T-helper 17 cell (primary cell): ENCODE results near the gene FABP3. TPM values are rescaled to one million over a fixed set of nuclear protein-coding genes. Genes with fewer than 3 reads are reported as not detected.
"Not testable (repeated sequence)": the region's sequence is repeated elsewhere in the genome, so short reads cannot be mapped to it uniquely, and the experiment has no call there.

Experiments
- ATAC-seq: fragments of 150-1000 bp; cut with Tn5 transposase; 2 replicates; pipeline ENCODE4 v1.10.0; 2021; ENCODE audit warnings: mild to moderate bottlenecking, moderate library complexity
- DNase-seq, 3 donors: peaks; one replicate each; pipeline versions ENCODE4 v3.0.0 to v3.0.0-alpha.2; 2020 to 2021
- H3K9me3 ChIP-seq: one replicate; pipeline ENCODE4 v1.7.0; 2013; ENCODE audit warnings: low read length, mild to moderate bottlenecking; ENCODE audit not compliant: control insufficient read depth, poor library complexity, severe bottlenecking
- H3K27ac Mint-ChIP-seq: one replicate; pipeline ENCODE4 v1.8.0; 2022; ENCODE audit warnings: mild to moderate bottlenecking, moderate library complexity, mixed read lengths
- H3K27me3 Mint-ChIP-seq: one replicate; pipeline ENCODE4 v1.8.0; 2022; ENCODE audit warnings: mixed read lengths
- H3K36me3 Mint-ChIP-seq: one replicate; pipeline ENCODE4 v1.8.0; 2022; ENCODE audit warnings: low read depth, mixed read lengths
- H3K4me1 Mint-ChIP-seq: one replicate; pipeline ENCODE4 v1.8.0; 2022; ENCODE audit warnings: mild to moderate bottlenecking, mixed read lengths
- H3K4me3 Mint-ChIP-seq: one replicate; pipeline ENCODE4 v1.8.0; 2022; ENCODE audit warnings: mild to moderate bottlenecking, moderate library complexity, mixed read lengths
- total RNA-seq, 4 donors: library from RNA in 2 of 4; stranded (reverse) in 2 of 4; gene quantifications; one replicate each; pipeline ENCODE4 v1.2.3 and lab custom pipeline; 2022 to 2026

FABP3 gene
- total RNA-seq, 2 donors from 2014 or later: not detected

DNA sequence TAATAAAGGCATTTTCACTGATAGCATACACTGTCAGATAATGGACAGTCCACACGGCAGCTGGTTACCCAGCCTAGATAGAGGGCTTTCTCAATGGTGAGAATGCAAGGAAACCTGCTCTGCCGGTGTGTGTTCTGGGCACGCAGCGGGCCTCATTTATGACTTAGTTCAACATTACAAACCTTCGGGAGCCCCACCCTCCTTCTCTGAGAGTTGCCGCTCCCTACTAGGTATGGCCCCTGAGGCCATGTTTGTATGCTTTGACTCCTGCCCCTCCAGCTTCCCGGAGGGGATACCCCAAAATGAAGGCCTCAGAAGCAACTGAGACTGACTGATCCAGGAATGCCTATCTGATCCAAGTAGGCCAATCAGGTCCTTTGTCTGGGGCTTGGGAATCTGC is 17.2 kb upstream of the FABP3 start:
- peaks cover 13% of the 10 kb centered on the region for H3K4me1 Mint-ChIP-seq
- no peaks in the 10 kb centered on the region for H3K9me3 ChIP-seq
- no peak for ATAC-seq
- peaks cover 30% of the 10 kb centered on the region for H3K27me3 Mint-ChIP-seq
- H3K36me3 Mint-ChIP-seq: peaks cover 8% of the 10 kb centered on the region
- H3K4me3 Mint-ChIP-seq: no peak overlapping the region
- DNase-seq: no peak
- no peak overlapping the region for H3K27ac Mint-ChIP-seq

GRCh38 chr1:31389616-31390015 is 16.7 kb upstream of the FABP3 start:
- H3K4me3 Mint-ChIP-seq: no peak overlapping the region
- H3K9me3 ChIP-seq: no peaks in the 10 kb centered on the region
- no peak for ATAC-seq
- H3K36me3 Mint-ChIP-seq: peaks cover 8% of the 10 kb centered on the region
- DNase-seq: no peak
- H3K27me3 Mint-ChIP-seq: peaks cover 30% of the 10 kb centered on the region
- H3K27ac Mint-ChIP-seq: no peak overlapping the region
- H3K4me1 Mint-ChIP-seq: peaks cover 8% of the 10 kb centered on the region

GRCh38 chr1:31387612-31388011 is 14.7 kb upstream of the FABP3 start:
- Mint-ChIP-seq H3K36me3 (peaks cover 11% of the 10 kb centered on the region), H3K4me3 (no peak overlapping the region), H3K27me3 (peaks cover 40% of the 10 kb centered on the region), H3K27ac (no peak overlapping the region), H3K4me1 (peaks cover 5% of the 10 kb centered on the region)
- no peak for ATAC-seq
- DNase-seq: no peak
- H3K9me3 ChIP-seq: no peaks in the 10 kb centered on the region

DNA sequence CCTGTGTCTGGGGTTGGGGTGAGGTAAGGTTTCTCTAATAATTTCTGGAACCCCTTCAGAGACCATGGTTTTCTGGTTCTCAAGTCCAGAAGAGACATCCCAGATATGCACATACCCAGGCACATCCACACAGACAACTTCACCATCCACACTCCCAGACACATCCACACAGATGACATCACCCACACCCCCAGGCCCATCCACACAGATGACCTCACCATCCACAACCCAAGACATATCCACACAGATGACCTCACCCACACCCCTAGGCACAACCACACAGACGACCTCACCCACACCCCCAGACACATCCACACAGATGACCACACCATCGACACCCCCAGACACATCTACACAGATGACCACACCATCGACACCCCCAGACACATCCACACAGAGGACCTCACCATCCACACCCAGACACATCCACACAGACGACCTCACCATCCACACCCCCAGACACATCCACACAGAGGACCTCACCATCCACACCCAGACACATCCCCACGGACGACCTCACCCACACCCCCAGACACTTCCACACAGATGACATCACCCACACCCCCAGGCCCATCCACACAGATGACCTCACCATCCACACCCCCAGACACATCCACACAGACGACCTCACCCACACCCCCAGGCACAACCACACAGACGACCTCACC is 13.8 kb upstream of the FABP3 start:
- H3K4me1 Mint-ChIP-seq, H3K9me3 ChIP-seq, H3K4me3 Mint-ChIP-seq, ATAC-seq, DNase-seq, H3K27ac Mint-ChIP-seq: not testable (repeated sequence)
- H3K36me3 Mint-ChIP-seq: peaks cover 15% of the 10 kb centered on the region
- H3K27me3 Mint-ChIP-seq: peaks cover 44% of the 10 kb centered on the region

GRCh38 chr1:31383967-31384366 is 11.1 kb upstream of the FABP3 start:
- no peak overlapping the region for H3K4me3 Mint-ChIP-seq
- no peak overlapping the region for H3K27ac Mint-ChIP-seq
- no peak for ATAC-seq
- no peaks in the 10 kb centered on the region for H3K9me3 ChIP-seq
- H3K36me3 Mint-ChIP-seq: peaks cover 19% of the 10 kb centered on the region
- peaks cover 69% of the 10 kb centered on the region for H3K27me3 Mint-ChIP-seq
- H3K4me1 Mint-ChIP-seq: peaks cover 5% of the 10 kb centered on the region
- DNase-seq: no peak

- no peak overlapping the region for H3K4me3 Mint-ChIP-seq
- DNase-seq (no peak), ATAC-seq (no peak)
- peak overlapping the region; percentile 37 for H3K27ac Mint-ChIP-seq
- H3K27me3 Mint-ChIP-seq: peaks cover 73% of the 10 kb centered on the region
- peaks cover 3% of the 10 kb centered on the region for H3K4me1 Mint-ChIP-seq
- peaks cover 18% of the 10 kb centered on the region for H3K36me3 Mint-ChIP-seq
- H3K9me3 ChIP-seq: no peaks in the 10 kb centered on the region
These were observed 9.6 kb upstream of the FABP3 start for GRCh38 chr1:31382379-31382989.

DNA sequence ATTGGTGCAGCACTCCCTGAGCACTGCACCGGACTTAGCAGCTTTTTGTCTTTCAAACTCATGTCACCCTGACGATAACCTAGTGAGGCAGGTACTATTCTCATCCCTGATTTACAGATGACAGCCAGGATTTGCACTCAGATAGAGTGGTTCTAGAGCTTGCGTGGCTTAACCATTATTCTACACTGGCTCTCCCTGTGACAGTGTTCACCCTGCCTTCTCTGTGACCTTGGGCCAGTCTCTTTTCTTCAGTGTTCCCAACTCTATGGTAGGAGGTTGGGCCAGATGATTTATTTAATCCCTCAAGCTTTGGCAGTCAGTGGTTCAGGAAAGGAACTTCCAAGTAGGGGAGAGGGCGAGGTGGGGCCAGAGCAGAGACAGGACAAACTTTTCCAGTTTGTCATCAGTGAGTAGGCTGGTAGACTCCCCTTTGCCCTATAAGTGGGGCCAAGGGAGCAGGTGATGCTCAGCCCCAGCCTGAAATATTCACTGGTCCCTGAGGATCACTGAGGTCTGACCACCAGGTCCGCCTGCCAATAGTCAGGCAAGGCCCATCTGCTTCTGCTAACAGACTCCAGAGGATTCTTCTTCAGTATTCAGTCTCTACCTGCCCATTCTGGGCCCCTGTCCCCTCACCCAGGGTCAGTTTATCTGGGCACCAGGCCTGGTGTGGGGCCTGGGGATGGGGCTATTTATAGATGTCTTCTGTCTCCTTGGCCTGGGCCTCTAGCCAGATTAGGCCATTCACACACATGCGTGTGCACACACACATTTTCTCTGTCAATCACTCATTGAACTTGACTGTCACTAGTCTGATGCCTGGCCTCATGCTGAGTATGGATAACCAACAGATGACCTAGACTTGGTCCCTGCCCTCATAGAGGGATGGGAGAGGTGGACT is 8.8 kb upstream of the FABP3 start:
- ATAC-seq: no peak
- Mint-ChIP-seq H3K27me3 (peaks cover 72% of the 10 kb centered on the region), H3K4me1 (peaks cover 4% of the 10 kb centered on the region), H3K27ac (peak overlapping the region; percentile 37), H3K36me3 (peaks cover 13% of the 10 kb centered on the region), H3K4me3 (no peak overlapping the region)
- no peak for DNase-seq
- H3K9me3 ChIP-seq: no peaks in the 10 kb centered on the region

DNA sequence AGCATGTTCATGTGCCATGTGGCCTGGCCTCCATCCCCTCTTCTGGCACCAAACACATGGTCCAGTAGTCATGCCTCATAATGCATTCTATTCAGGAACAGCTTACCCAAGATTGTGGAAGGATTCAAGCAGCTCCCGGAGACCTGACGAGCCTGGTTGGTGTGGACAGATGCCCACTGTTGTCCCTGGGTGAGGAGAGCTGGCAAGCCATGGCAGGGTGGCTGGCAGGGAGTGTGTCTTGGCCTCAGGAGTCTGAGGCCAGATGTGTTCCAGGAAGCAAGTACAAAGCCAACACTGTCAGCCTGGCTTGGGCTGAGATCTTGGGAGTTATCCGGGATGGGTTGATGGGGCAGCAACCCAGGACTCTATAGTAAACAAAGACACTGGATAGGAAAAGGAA is 7.3 kb upstream of the FABP3 start:
- Mint-ChIP-seq H3K4me1 (peaks cover 3% of the 10 kb centered on the region), H3K27me3 (peaks cover 60% of the 10 kb centered on the region), H3K27ac (no peak overlapping the region), H3K36me3 (peaks cover 13% of the 10 kb centered on the region), H3K4me3 (no peak overlapping the region)
- no peak for ATAC-seq
- no peak for DNase-seq
- no peaks in the 10 kb centered on the region for H3K9me3 ChIP-seq

GRCh38 chr1:31378001-31378400 is 5.1 kb upstream of the FABP3 start:
- Mint-ChIP-seq H3K4me1 (peaks cover 10% of the 10 kb centered on the region), H3K27me3 (peaks cover 46% of the 10 kb centered on the region)

GRCh38 chr1:31377364-31377863 is 4.5 kb upstream of the FABP3 start:
- H3K9me3 ChIP-seq: no peaks in the 10 kb centered on the region
- DNase-seq (no peak), ATAC-seq (no peak)
- Mint-ChIP-seq H3K27ac (no peak overlapping the region), H3K27me3 (peaks cover 47% of the 10 kb centered on the region), H3K4me1 (peaks cover 15% of the 10 kb centered on the region), H3K4me3 (no peak overlapping the region), H3K36me3 (peaks cover 10% of the 10 kb centered on the region)

More at GRCh38 chr1:31378001-31378400, 5.1 kb upstream of the FABP3 start:
- H3K4me3 Mint-ChIP-seq: no peak overlapping the region
- peaks cover 10% of the 10 kb centered on the region for H3K36me3 Mint-ChIP-seq
- ATAC-seq: no peak
- no peaks in the 10 kb centered on the region for H3K9me3 ChIP-seq
- no peak overlapping the region for H3K27ac Mint-ChIP-seq
- DNase-seq: no peak

GRCh38 chr1:31376375-31377134 is 3.7 kb upstream of the FABP3 start:
- DNase-seq (no peak), ATAC-seq (no peak)
- Mint-ChIP-seq H3K27me3 (peaks cover 44% of the 10 kb centered on the region), H3K36me3 (peaks cover 5% of the 10 kb centered on the region), H3K4me3 (no peak overlapping the region), H3K4me1 (peaks cover 21% of the 10 kb centered on the region), H3K27ac (no peak overlapping the region)
- H3K9me3 ChIP-seq: no peaks in the 10 kb centered on the region

DNA sequence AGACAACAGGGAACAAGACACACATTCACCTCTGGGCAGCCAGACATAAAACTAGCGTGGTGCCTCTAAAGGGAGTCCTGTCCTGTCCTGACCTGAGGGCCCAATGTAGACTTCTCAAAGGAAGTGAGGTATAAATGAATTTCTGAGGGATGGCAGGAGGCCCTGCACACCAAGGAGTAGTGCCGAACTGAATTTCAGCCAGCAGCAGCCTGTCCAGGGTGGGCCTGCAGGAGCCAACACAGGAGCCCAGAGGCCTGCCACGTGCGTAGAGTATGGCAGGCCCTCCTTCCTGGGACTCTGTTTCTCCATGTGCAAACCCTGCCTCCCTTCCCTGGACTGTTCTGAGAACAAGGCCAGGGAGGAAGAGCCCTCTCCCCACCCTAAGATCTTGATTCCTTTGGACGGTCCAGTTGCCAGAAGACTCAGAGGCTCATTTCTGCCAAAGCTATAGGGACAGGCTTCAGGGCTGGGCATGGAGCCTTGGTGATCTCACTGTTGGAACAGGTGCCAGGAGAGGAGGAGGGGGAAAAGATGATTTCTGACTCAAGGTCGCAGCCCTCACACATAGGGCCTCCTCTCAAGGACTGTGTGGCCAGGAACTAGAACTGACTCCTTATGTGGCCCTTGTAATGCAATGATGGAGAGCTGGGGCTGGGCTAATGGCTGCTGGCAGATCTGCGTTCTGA is 1.8 kb upstream of the FABP3 start:
- peak overlapping the region; percentile 91 for H3K4me3 Mint-ChIP-seq
- H3K27me3 Mint-ChIP-seq: peaks cover 25% of the 10 kb centered on the region
- no peak for ATAC-seq
- H3K36me3 Mint-ChIP-seq: peaks cover 2% of the 10 kb centered on the region
- DNase-seq: no peak
- no peaks in the 10 kb centered on the region for H3K9me3 ChIP-seq
- H3K27ac Mint-ChIP-seq: no peak overlapping the region
- peaks cover 21% of the 10 kb centered on the region for H3K4me1 Mint-ChIP-seq
